Measurements from ENCODE around the gene IGLON5.

- TF ChIP-seq CTCF (conservative IDR thresholded peaks at IDR 0.05) = no peak
- no peak for TF ChIP-seq EZH2 (IDR thresholded peaks at IDR 0.05; ENCODE audit: low read depth)
Measured at GRCh38 chr19:51317376-51317775, 5.9 kb downstream of the IGLON5 start.
